Daoy (cell line): ENCODE data around the gene MICAL2. TPM values are rescaled to one million over a fixed set of nuclear protein-coding genes. Genes with fewer than 3 reads are reported as not detected.

Experiments used
- DNase-seq: peaks from one replicate; pipeline ENCODE4 v3.0.0-alpha.2; 2015; ENCODE audit warnings: low read depth
- total RNA-seq: library from RNA; depleted of rRNA; stranded (reverse); fragments of >200 nt; shearing (Covaris generic); gene quantifications from 2 replicates; pipeline ENCODE4 v1.2.3, GENCODE V29; 2014

Gene MICAL2
- total RNA-seq, 1 experiment from 2014 or later = 178 TPM

DNA sequence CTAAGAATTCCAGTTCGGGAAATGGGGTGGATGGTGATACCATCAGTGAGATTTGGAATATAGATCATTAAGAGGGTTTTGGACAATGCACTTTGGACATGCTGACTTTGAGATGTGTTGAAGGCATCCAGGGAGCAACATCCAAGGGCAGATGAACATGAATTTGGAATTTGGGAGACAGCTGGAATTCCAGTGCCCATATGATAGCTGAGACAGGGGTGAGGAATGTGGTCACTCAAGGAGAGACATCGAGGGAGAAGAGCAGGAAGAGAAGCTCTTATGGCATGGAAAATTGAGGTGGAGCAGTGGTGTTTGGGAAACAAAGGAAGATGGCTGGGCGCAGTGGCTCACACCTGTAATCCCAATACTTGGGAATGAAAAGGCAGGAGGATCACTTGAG is 11.8 kb upstream of the MICAL2 start:
- no peak for DNase-seq

DNA sequence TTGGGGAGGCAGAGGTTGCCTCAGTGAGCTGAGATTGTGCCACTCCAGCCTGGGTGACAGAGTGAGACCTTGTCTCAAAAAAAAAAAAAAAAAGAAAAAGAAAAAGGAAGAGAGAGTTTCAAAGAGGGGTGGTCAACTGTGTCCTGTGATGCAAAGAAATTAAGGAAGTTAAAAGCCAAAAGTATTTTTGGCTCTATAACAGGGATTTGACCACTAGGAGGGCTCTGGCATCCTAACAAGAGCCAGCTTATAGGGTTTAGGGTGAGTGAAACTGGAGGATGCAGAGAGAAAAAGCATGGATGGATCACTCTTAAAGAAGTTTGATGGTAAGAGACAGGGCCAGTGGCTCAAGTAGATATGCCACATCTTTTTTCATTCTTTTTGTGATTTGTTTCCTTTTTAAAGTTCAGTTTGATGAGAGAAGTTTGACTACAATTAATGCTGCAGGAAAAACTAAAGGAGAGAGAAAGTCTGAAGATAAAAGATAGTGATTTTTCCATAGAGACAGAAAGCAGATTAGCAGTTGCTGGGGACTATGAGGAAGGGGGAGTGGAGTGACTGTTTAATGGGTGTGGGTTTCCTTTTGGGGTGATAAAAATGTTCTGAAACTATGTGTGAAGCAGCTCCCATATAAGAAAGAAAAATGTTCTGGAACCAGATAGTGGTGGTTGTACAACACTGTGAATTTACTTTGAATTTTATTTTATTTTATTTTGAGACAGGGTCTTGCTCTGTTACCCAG is 11.1 kb upstream of the MICAL2 start:
- DNase-seq = no peak

DNA sequence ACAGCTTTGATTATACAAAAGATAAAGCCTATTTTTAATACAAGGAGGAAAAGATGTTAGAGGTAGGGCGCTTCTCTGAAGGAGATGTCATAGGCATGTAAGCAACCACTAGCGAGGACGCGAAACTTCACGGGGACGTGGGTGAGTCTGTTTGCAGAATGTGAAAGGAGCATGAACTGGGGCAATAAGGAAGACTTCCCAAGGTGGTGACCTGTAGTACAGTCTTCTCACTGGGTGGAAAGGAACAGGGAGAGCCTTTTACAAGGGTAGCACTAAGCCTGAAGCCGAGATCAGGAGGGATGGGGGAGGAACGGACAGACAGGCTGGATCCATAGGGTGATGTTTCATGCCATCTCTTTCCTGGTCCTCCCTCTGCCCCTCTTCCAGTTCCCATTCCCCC is 10.0 kb upstream of the MICAL2 start:
- no peak for DNase-seq

DNA sequence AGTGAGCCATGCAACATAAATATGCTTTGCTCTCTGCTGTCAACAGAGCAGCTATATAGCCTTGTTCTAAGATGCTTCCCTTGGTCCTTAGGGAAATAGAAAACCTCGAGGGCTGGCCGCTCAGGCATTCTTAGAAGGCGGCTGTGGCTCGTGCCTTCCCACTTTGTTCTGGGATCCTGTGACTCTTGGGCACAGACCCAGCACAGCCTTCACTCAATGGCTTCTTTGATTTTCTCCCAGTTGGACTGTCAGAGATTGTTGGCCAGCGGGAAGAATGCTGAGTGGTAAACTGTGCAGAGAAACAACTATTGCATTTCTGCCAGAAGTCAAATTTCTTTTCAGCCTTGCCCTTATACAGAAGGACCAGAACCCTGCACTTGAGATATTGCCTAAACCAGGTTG is 9.5 kb upstream of the MICAL2 start:
- DNase-seq = no peak

DNA sequence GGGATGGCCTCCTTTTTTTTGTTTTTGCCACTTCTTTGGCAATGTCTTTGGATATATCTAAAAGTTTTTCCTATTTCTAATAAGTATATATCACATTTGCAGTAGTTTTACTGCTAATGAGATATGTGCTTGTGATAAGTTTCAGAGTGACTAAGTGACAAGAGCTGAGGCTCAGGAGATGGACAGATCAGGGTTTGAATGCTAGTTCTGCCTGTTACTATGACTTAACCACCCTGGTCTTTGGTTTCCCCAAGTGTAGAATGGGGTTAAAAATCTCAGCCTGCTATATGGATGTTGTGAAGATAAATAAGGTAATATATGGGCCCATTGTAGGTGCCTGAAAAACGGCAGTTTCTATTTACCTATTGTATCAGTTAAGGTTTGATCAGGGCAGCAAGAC is 9.1 kb upstream of the MICAL2 start:
- DNase-seq = no peak

DNA sequence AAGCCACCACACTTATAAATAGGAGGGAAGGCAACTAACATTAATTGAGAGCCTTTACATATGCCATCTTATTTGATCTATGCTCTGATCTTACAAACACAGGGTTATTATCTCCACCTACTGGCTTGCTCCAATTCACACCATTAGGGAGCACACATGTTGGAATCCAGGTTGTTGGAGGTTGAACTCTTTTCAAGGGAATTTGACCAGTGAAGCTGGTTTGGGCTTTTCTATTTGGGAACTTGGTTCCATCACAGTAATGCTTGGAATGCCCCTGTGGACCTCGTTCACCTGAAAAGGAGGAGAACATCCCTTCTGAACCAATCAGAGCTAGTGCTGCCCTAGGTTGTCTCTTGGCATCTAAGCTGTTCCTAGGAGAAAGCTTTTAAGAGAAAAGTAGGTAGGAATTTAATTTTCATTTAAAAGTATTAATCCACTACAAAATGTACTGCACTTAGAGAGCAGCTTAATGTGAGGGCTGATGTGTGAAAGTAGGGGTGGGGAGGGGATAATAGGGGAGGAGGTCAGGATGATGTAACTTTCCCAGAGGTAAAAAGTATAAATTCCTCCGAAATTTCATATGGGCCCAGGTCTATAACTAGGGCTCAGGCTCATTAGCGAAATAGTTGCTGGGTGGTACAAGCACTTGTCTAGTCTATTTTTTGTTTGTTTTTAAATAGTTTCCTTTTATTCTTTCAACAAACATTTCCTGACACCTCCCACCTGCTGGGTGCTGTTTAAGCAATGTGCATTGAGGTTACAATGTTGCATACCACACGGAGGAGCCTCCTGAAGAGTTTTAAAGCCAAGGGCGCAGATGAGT is 7.6 kb upstream of the MICAL2 start:
- DNase-seq = no peak

DNA sequence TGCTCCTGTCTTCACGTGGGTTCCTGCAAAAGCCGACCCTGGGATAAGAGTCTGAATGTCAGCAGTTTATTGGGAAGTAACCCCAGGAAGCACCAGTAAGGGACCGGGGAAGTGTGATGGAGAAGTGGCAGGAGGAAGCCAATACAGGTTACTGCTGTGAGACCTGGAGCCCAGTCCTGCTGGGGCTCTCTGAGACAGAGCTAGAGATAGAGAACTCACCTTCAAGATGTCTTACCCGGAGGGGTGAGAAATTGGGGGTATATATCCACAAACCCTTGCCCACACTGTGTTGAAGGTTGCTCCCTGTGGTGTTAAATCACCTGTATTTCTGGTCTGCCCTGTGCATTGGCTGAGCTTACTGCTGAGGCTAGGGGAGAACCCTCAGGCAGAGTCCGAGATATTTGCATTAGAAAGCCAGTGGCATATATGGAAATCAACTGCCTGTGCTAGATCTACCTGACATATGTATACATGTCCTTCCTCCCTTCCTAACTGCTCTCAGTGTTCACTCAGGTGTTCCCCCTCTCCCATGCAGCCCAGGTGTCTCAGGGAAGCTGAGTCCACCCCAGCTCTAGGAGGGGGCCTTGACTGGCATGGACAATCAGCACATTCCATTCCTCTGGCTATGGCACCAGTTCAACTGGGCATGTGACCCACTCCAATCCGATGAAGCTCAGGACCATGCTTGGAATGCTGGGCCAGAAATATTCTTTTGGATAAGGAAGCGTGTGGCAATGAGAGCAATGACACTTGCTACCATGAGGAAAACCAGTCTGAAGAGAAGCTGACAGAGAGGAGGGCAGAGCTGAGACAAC is 6.8 kb upstream of the MICAL2 start:
- no peak for DNase-seq

DNA sequence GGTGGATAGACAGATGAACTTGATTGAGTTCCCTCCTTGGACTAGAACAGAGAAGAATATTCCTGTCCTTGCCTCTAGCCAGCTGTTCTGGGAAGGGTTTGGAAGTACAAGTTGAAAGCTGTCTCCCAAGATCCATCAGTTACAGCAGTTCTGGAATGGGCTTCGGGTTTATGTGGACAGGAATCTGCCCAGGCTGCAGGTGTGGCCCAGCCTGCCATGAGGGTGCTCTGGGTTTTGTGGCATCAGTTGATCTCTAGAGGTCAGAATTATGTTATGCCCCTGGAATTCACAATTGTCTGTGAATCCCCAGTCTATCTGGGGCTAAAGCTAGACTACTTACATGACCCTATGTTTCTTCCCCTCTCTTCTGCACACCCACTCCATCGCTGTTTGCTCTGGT is 4.9 kb upstream of the MICAL2 start:
- no peak for DNase-seq

DNA sequence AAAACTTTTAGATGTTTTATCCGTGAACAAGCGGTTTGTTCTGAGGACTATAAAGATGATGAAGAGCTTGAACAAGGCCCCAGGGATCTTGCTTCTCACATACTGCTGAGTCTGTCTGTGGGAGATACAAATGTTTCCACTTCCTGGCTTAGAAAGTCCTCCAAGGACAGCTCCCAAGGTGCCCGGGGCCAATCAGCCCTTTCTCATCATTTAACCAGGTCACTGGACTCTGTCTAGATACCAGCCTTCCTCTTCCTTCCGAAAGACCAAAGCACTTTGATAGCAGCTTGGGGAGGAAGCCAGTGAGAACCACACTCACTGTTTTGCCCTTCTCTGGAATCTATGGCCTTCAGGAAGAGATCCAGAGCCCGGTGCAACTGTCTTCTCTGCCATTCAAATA is 4.3 kb upstream of the MICAL2 start:
- DNase-seq = no peak

DNA sequence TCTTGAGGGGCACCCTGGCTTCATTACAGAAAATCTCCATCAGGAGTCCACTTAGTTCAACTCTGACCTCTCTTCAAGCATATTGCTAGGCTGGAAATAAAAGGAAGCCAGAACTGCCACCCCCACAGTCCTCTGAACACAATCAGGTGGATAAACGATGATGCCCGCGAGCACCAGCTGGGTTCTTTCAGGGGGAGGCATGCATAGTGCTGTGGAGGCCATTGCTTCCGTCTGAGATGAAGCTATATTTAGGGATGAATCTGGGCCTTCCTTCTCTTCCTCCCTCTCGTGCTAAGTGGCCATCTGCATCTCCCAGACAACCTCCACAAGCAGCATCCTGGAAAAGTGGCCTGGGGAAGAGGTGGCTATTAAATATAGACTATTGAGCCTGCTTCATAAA is 3.9 kb upstream of the MICAL2 start:
- DNase-seq = no peak

DNA sequence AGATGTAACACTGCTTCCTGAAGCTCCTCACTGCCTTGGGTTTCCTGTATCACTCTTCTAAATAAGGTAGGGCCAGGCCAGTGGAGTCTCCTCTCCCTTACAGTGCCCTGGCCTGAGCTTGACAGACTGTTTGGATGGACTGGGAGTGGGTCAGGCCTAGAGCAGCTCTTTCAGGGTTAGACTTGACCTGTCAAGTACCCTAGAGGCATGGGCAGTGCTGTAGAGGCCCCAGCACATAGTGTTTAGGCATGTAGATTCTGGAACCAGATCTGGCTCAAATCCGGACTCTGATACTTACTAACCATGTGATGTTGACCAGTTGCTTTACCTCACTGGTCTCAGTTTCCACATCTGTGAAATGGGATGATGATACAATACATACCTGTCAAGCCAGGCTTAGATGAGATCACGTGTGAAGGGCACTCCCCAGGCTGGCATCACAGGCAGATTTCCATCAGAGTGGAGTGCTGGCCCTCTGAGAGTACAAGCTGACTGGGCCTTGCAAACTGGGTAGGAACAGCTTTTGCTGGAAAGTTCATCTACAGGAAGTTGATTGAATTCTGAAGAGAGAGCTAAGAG is 1.4 kb upstream of the MICAL2 start:
- DNase-seq = no peak

DNA sequence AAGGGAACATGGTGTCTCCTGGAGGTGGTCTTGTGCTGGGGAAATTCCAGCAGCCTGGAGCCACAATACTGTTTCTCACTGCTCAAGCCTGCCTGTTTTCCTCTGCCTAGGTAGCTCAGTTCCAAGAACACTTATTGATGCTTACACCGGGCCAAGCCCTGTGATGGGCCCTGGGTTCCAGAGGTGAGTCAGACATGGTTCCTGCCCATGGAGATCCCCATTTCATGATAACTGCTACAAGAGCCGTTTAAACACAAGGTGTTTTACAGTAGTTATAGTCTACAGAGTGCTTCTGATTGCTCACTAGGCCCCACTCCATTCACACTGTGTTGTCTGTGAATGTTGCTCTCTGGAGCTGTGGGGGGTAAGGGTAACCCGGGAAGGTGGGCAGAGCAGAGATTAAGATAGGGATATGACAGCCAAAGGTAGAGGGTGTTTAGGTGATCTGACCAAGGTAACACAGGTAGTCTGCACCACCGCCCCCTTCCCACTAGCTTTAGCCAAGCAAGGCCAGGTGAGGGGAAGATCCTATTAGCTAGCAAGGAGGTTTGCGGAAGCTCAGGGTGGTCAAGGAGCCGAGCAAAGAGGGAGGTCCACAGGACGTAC is 696 bp upstream of the MICAL2 start:
- peak; percentile 49 for DNase-seq

DNA sequence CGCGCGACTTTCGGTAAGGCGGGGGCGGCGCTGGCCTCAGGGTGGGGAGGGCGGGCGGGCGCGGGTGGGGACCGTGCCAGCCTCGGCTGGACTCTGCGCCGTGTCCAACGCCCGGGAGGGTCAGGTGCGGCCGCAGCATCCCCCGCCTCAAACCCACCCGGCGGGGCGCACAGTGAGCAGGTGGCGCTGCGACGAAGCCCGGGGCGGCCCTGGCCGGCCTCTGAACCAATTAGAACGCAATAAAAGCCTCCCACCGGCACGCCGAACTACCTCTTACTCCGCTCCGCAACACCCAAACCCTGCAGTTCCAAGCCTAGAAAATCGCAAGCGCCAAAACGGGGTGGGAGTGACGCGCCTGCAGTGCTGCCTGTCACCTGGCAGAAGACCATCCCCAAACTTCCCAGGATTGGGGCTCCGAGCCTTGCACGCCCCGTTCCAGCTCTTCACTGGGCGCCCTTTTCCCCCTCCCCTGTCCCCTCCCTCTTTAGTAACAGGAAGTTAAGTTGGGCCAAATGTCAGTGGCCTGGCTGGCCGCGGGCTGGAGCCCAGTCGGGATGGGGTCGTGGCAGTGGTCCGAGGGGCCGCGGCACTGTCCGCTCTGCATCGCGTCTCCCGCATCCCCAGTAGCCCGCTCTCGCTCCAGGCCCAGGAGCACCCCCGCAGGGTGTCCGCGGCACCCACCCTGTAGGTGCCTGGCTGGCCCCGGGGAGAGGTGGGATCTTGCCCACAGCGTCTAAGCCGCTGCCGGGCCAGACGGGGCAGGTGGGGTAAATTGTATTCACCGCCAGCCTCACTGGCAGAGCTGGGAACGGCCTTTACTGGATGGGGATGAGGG is 541 bp downstream of the MICAL2 start:
- DNase-seq = peak; percentile 38

DNA sequence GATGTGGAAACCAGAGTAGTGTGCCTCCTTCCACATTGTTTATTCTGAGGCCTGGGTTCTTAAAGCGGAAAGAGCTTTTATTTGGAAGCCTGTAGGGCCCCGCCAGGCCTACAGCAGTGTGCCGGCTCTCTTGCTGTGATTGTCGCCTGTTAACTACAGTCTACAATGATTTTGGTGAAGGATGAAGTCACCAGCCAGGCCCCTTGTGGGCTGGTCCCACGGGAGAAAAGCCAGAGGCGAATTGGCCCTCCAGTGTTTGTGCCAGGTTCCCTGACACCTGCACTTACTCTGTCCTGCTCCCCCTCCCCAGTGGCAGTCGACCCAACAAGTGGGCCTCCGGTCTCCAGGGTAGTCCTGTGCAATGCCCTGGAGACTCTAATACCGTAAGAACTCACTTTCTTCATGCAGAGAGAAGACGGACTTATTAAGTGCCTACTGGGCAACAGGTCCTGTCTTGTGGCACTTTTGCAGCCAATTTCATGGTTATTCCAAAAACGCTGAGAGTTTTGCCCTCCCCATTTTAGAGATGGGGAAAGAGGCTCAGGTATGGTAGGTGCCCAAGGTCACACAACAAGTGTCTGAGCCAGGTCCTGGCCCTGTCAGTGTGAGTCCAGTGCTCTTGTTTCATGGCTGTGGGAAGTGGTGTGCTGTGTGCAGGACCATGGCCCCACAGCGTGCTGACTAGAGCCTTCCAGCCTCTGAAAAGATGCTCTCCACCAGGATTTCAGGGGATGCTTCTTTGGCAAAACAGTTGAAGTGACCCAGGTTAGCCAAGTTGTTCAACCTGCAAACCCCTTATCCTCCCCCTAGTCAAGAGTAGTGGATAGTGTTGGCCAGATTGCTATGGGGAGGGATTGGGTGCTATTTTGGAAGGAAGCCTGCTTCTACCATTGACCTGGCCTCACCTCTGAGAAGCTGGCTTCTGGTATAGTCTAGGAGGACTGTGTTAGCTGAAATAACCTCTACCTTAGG is 1.4 kb downstream of the MICAL2 start:
- no peak for DNase-seq

DNA sequence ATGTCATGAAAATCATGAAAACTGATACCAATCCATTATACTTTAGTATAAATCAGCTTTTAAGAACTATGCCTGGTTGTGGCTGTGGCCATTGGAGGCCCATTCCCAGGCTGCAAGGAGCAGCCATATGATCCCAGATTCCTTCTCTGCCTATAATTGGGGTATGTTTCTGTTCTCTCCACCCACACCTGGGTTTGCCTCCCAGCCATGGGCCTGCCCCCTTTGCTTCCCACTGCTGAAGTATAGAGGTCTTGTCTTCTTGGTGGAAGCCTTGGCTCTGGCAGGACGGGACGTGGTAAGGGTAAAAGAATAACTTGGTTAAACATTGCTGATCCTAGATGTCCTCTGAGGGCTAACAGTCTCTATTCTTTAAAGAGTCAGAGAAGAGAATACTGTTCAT is 2.4 kb downstream of the MICAL2 start:
- DNase-seq = no peak

DNA sequence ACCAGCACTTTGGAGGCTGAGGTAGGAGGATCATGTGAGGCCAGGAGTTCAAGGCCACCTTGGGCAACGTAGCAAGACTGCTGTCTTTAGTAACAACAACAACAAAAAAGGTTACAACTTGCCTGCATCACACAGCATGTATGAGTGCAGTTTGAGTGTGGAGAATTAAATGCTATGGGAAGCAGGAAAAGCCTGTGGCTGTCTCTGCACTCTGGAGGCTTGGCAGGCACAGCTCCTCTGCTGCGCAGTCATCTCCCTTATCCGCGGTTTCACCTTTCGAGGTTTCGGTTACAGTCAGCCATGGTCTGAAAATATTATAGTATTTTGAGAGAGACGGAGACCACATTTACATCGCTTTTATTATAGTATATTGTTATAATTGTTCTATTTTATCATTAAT is 2.9 kb downstream of the MICAL2 start:
- peak; percentile 62 for DNase-seq

DNA sequence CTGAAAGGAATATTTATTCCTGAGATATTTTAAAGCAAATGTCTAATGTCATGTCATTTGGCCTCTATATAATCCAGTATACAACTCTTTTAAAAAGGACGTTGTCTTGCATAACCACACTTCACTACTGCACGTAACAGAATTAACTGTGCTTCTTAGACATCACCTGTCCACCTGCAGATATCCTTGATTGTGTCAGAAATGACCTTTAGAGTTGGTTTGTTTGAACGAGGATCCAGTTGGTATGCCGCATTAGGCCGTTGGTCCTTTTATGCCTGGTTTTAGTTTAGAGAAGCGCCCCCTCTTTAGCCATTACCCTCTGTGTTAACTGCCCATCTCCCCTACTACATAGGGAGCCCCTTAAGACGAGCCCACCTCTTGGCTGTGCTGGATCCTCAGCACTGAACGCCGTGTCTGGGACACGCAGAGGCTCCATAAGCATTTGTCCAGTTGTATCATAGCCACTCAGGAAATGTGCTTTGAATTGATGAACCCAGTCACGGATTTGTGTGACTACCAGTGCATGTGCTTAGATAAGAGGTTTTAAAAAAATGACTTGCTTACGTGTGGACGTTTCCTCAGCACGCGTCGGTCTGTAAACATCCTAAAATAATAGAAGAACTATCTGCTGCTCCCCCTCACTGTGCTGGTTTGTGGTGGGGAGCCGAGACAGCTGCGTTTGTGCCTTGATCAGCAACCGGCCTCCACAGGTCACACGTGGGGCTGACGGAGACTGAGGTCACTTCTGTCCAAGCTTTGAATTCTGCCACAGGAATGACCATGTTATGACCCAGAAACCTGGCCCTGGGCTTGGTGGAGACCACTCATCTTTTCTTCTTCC is 4.0 kb downstream of the MICAL2 start:
- no peak for DNase-seq

DNA sequence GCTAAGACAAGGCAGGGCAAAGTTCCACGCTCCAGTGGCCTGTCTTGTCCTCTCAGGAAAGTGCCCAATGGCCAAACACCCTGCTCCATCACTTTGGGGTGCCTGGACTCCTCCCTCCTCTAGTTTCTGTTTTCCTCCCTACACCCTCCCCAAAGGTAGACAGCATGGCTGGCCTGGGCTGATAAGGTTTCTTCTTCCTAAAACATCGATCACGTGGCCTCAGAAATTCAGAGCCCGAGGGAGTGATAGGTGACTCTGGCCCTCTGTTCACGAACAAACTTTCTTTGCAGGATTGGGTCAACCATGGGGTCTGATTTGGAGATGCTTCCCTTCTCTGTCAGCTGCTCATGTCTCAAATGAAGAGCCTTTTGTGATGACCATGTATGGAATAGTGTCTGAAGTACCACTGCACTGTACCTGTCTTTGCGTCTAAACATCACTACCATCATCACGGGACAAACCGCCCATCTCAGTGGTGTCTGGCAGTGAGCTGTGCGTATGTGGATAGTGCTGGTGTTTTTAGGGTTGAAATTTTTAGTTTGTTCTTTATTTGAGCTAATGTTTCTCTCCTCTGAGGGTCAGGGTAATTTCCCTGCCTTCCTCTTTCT is 6.1 kb downstream of the MICAL2 start:
- no peak for DNase-seq
